ENCODE results near the gene SUN5.
"Not testable (repeated sequence)": the region's sequence is repeated elsewhere in the genome, so short reads cannot be mapped to it uniquely, and the experiment has no call there.

Gene SUN5

GRCh38 chr20:33004141-33004751, at the start of gene SUN5:
Gene SUN5 (minus strand): TSS chr20:33004433. CDS start chr20:33004340, 93 bp downstream.
- Histone ChIP-seq H3K9me3 (ENCODE audit: control insufficient read depth, insufficient read depth, low read length) (no peaks in the 10 kb centered on the region), H3K4me3 (ENCODE audit: low read depth, low read length) (no peak within 1 kb of the TSS), H3K36me3 (ENCODE audit: control insufficient read depth, insufficient read depth, low read length) (no peaks in the 10 kb centered on the region), H3K27me3 (ENCODE audit: control insufficient read depth, insufficient read depth, low read length) (no peaks in the 10 kb centered on the region), H3K9ac (ENCODE audit: low read depth, low read length) (no peak within 1 kb of the TSS), H3K4me1 (ENCODE audit: control insufficient read depth, insufficient read depth, low read length) (no peaks in the 10 kb centered on the region)

GRCh38 chr20:33053291-33054106, 49.3 kb upstream of the SUN5 start, which contains the start of gene BPIFB3:
Gene BPIFB3 (plus strand): TSS chr20:33053903. CDS start chr20:33055436, 1,533 bp downstream.
- H3K4me1 ChIP-seq (ENCODE audit: control insufficient read depth, insufficient read depth, low read length): peaks cover 3% of the 10 kb centered on the region
- H3K4me3 ChIP-seq (ENCODE audit: low read depth, low read length): no peak within 1 kb of the TSS
- no peaks in the 10 kb centered on the region for H3K36me3 ChIP-seq (ENCODE audit: control insufficient read depth, insufficient read depth, low read length)
- no peaks in the 10 kb centered on the region for H3K27me3 ChIP-seq (ENCODE audit: control insufficient read depth, insufficient read depth, low read length)
- no peaks in the 10 kb centered on the region for H3K9me3 ChIP-seq (ENCODE audit: control insufficient read depth, insufficient read depth, low read length)
- no peak within 1 kb of the TSS for H3K9ac ChIP-seq (ENCODE audit: low read depth, low read length)

GRCh38 chr20:33051333-33051732, 47.1 kb upstream of the SUN5 start:
- Histone ChIP-seq H3K4me3 (ENCODE audit: low read depth, low read length) (no peak overlapping the region), H3K9ac (ENCODE audit: low read depth, low read length) (no peak overlapping the region), H3K9me3 (ENCODE audit: control insufficient read depth, insufficient read depth, low read length) (no peaks in the 10 kb centered on the region), H3K36me3 (ENCODE audit: control insufficient read depth, insufficient read depth, low read length) (no peaks in the 10 kb centered on the region), H3K4me1 (ENCODE audit: control insufficient read depth, insufficient read depth, low read length) (peaks cover 3% of the 10 kb centered on the region), H3K27me3 (ENCODE audit: control insufficient read depth, insufficient read depth, low read length) (no peaks in the 10 kb centered on the region)

- no peak overlapping the region for H3K9ac ChIP-seq (ENCODE audit: low read depth, low read length)
- no peaks in the 10 kb centered on the region for H3K36me3 ChIP-seq (ENCODE audit: control insufficient read depth, insufficient read depth, low read length)
- H3K4me1 ChIP-seq (ENCODE audit: control insufficient read depth, insufficient read depth, low read length): no peaks in the 10 kb centered on the region
- H3K4me3 ChIP-seq (ENCODE audit: low read depth, low read length): no peak overlapping the region
- H3K27me3 ChIP-seq (ENCODE audit: control insufficient read depth, insufficient read depth, low read length): no peaks in the 10 kb centered on the region
- no peaks in the 10 kb centered on the region for H3K9me3 ChIP-seq (ENCODE audit: control insufficient read depth, insufficient read depth, low read length)
These were observed 42.2 kb upstream of the SUN5 start for GRCh38 chr20:33046412-33046811.

GRCh38 chr20:33045129-33045721, 41.0 kb upstream of the SUN5 start:
- H3K4me3 ChIP-seq (ENCODE audit: low read depth, low read length); H3K27me3 ChIP-seq (ENCODE audit: control insufficient read depth, insufficient read depth, low read length); H3K9me3 ChIP-seq (ENCODE audit: control insufficient read depth, insufficient read depth, low read length); H3K4me1 ChIP-seq (ENCODE audit: control insufficient read depth, insufficient read depth, low read length); H3K9ac ChIP-seq (ENCODE audit: low read depth, low read length); H3K36me3 ChIP-seq (ENCODE audit: control insufficient read depth, insufficient read depth, low read length): not testable (repeated sequence)

GRCh38 chr20:33043731-33044181, 39.5 kb upstream of the SUN5 start:
- Histone ChIP-seq H3K36me3 (ENCODE audit: control insufficient read depth, insufficient read depth, low read length) (no peaks in the 10 kb centered on the region), H3K4me1 (ENCODE audit: control insufficient read depth, insufficient read depth, low read length) (no peaks in the 10 kb centered on the region), H3K9ac (ENCODE audit: low read depth, low read length) (no peak overlapping the region), H3K27me3 (ENCODE audit: control insufficient read depth, insufficient read depth, low read length) (no peaks in the 10 kb centered on the region), H3K4me3 (ENCODE audit: low read depth, low read length) (no peak overlapping the region), H3K9me3 (ENCODE audit: control insufficient read depth, insufficient read depth, low read length) (no peaks in the 10 kb centered on the region)

- Histone ChIP-seq H3K27me3 (ENCODE audit: control insufficient read depth, insufficient read depth, low read length) (no peaks in the 10 kb centered on the region), H3K9me3 (ENCODE audit: control insufficient read depth, insufficient read depth, low read length) (no peaks in the 10 kb centered on the region), H3K9ac (ENCODE audit: low read depth, low read length) (no peak overlapping the region), H3K36me3 (ENCODE audit: control insufficient read depth, insufficient read depth, low read length) (no peaks in the 10 kb centered on the region), H3K4me1 (ENCODE audit: control insufficient read depth, insufficient read depth, low read length) (no peaks in the 10 kb centered on the region), H3K4me3 (ENCODE audit: low read depth, low read length) (no peak overlapping the region)
These were observed 38.9 kb upstream of the SUN5 start for GRCh38 chr20:33042983-33043730.

- Histone ChIP-seq H3K36me3 (ENCODE audit: control insufficient read depth, insufficient read depth, low read length) (no peaks in the 10 kb centered on the region), H3K9ac (ENCODE audit: low read depth, low read length) (no peak overlapping the region), H3K27me3 (ENCODE audit: control insufficient read depth, insufficient read depth, low read length) (no peaks in the 10 kb centered on the region), H3K9me3 (ENCODE audit: control insufficient read depth, insufficient read depth, low read length) (no peaks in the 10 kb centered on the region), H3K4me1 (ENCODE audit: control insufficient read depth, insufficient read depth, low read length) (no peaks in the 10 kb centered on the region), H3K4me3 (ENCODE audit: low read depth, low read length) (no peak overlapping the region)
These were observed 38.2 kb upstream of the SUN5 start for GRCh38 chr20:33042430-33042829.

GRCh38 chr20:33038243-33038642, 34.0 kb upstream of the SUN5 start:
- Histone ChIP-seq H3K9me3 (ENCODE audit: control insufficient read depth, insufficient read depth, low read length) (no peaks in the 10 kb centered on the region), H3K36me3 (ENCODE audit: control insufficient read depth, insufficient read depth, low read length) (no peaks in the 10 kb centered on the region), H3K4me3 (ENCODE audit: low read depth, low read length) (no peak overlapping the region), H3K27me3 (ENCODE audit: control insufficient read depth, insufficient read depth, low read length) (no peaks in the 10 kb centered on the region), H3K4me1 (ENCODE audit: control insufficient read depth, insufficient read depth, low read length) (no peaks in the 10 kb centered on the region), H3K9ac (ENCODE audit: low read depth, low read length) (no peak overlapping the region)

GRCh38 chr20:33037456-33037855, 33.2 kb upstream of the SUN5 start:
- Histone ChIP-seq H3K9ac (ENCODE audit: low read depth, low read length) (no peak overlapping the region), H3K36me3 (ENCODE audit: control insufficient read depth, insufficient read depth, low read length) (no peaks in the 10 kb centered on the region), H3K27me3 (ENCODE audit: control insufficient read depth, insufficient read depth, low read length) (no peaks in the 10 kb centered on the region), H3K4me1 (ENCODE audit: control insufficient read depth, insufficient read depth, low read length) (no peaks in the 10 kb centered on the region), H3K4me3 (ENCODE audit: low read depth, low read length) (no peak overlapping the region), H3K9me3 (ENCODE audit: control insufficient read depth, insufficient read depth, low read length) (no peaks in the 10 kb centered on the region)

- Histone ChIP-seq H3K9me3 (ENCODE audit: control insufficient read depth, insufficient read depth, low read length) (no peaks in the 10 kb centered on the region), H3K4me1 (ENCODE audit: control insufficient read depth, insufficient read depth, low read length) (no peaks in the 10 kb centered on the region), H3K4me3 (ENCODE audit: low read depth, low read length) (no peak overlapping the region), H3K27me3 (ENCODE audit: control insufficient read depth, insufficient read depth, low read length) (no peaks in the 10 kb centered on the region), H3K36me3 (ENCODE audit: control insufficient read depth, insufficient read depth, low read length) (no peaks in the 10 kb centered on the region), H3K9ac (ENCODE audit: low read depth, low read length) (no peak overlapping the region)
These were observed 30.8 kb upstream of the SUN5 start for GRCh38 chr20:33034901-33035492.

Measured in iPS-15b (cell line).